HG03066 (cell line): ENCODE results near the gene SPATA20.

ENCODE experiments used
- ATAC-seq: cut with Tn5 transposase; IDR thresholded peaks from one replicate; pipeline ENCODE4 v1.9.1; 2021; ENCODE audit warnings: low read depth; ENCODE audit not compliant: unreplicated experiment

SPATA20 gene

GRCh38 chr17:50519141-50519834, 27.7 kb upstream of the SPATA20 start:
- no peak for ATAC-seq

- ATAC-seq, result no peak
Measured at GRCh38 chr17:50520483-50520882, 26.5 kb upstream of the SPATA20 start.

- ATAC-seq, result no peak
Measured at GRCh38 chr17:50521514-50521913, 25.5 kb upstream of the SPATA20 start.

- no peak for ATAC-seq
Measured at GRCh38 chr17:50522766-50523165, 24.2 kb upstream of the SPATA20 start.

GRCh38 chr17:50523208-50523607, 23.8 kb upstream of the SPATA20 start:
- no peak for ATAC-seq

- ATAC-seq, result no peak
Measured at GRCh38 chr17:50524838-50525237, 22.1 kb upstream of the SPATA20 start.

- no peak for ATAC-seq
Measured at GRCh38 chr17:50527155-50527762, 19.7 kb upstream of the SPATA20 start.

GRCh38 chr17:50527949-50528474, 19.0 kb upstream of the SPATA20 start:
- ATAC-seq, result no peak

- ATAC-seq, result no peak
Measured at GRCh38 chr17:50529849-50530248, 17.1 kb upstream of the SPATA20 start.

- no peak for ATAC-seq
Measured at GRCh38 chr17:50531428-50532025, 15.4 kb upstream of the SPATA20 start.

GRCh38 chr17:50532452-50533024, 14.4 kb upstream of the SPATA20 start, which contains the start of gene EPN3:
Gene EPN3 (plus strand): TSS chr17:50532735. CDS start chr17:50536557, 3,822 bp downstream.
- no peak for ATAC-seq

- no peak for ATAC-seq
Measured at GRCh38 chr17:50533185-50533584, 13.8 kb upstream of the SPATA20 start.

GRCh38 chr17:50533720-50534148, 13.2 kb upstream of the SPATA20 start:
- no peak for ATAC-seq

- no peak for ATAC-seq
Measured at GRCh38 chr17:50534222-50534978, 12.6 kb upstream of the SPATA20 start.

GRCh38 chr17:50534979-50535326, 12.0 kb upstream of the SPATA20 start:
- no peak for ATAC-seq

GRCh38 chr17:50535407-50535806, 11.6 kb upstream of the SPATA20 start:
- ATAC-seq, result no peak

GRCh38 chr17:50536683-50537646, 10.0 kb upstream of the SPATA20 start:
- no peak for ATAC-seq

GRCh38 chr17:50537721-50538548, 9.0 kb upstream of the SPATA20 start:
- no peak for ATAC-seq
